CD4-positive, alpha-beta T cell (primary cell): ENCODE results near the gene ATF1. TPM values are rescaled to one million over a fixed set of nuclear protein-coding genes. Genes with fewer than 3 reads are reported as not detected.
A peak's percentile ranks its signal among the peaks of the same experiment; 100 is the strongest.

Experiments
- ATAC-seq: fragments of 200-7000 bp; cut with Tn5 transposase; one replicate; pipeline ENCODE4 v1.10.0; 2022; ENCODE audit warnings: mild to moderate bottlenecking; ENCODE audit not compliant: poor library complexity
- CTCF ChIA-PET: fragments of 350-600 bp; sonication (Branson Sonifier 250); formaldehyde crosslinking; loops from one replicate; lab custom pipeline; 2021; ENCODE audit warnings: antibody characterized with exemption, inconsistent platforms; lab: Charles Lee
- POLR2A ChIA-PET: fragments of 350-600 bp; sonication (Branson Sonifier 250); formaldehyde crosslinking; loops from one replicate; lab custom pipeline; 2021; ENCODE audit warnings: antibody characterized with exemption, inconsistent platforms; lab: Charles Lee
- DNase-seq, 14 experiments: peaks; one replicate each; pipeline ENCODE4 v3.0.0-alpha.2; 2013 to 2020; ENCODE audit warnings: mixed read lengths in 2 of 14
- H3K27ac ChIP-seq, 2 donors: one replicate each; pipeline versions ENCODE4 v1.5.1 to v1.7.0; 2013; ENCODE audit warnings: low read length in 2 of 2, low read depth in 1 of 2, mild to moderate bottlenecking in 1 of 2
- H3K27me3 ChIP-seq, 2 experiments: 1 replicate in 1 of 2; 2 replicates in 1 of 2; pipeline versions ENCODE4 v1.6.1 to v1.7.0; 2013; ENCODE audit warnings: low read length in 2 of 2, control low read depth in 1 of 2, mild to moderate bottlenecking in 1 of 2, moderate library complexity in 1 of 2; ENCODE audit not compliant: insufficient read depth in 2 of 2, control insufficient read depth in 1 of 2
- H3K36me3 ChIP-seq: one replicate; pipeline ENCODE4 v1.6.1; 2013; ENCODE audit warnings: low read length, control low read depth; ENCODE audit not compliant: insufficient read depth
- H3K4me1 ChIP-seq: one replicate; pipeline ENCODE4 v1.6.1; 2013; ENCODE audit warnings: low read length, control low read depth; ENCODE audit not compliant: insufficient read depth
- H3K4me3 ChIP-seq: one replicate; pipeline ENCODE4 v1.5.1; 2013; ENCODE audit warnings: mild to moderate bottlenecking, low read length, moderate library complexity
- H3K9me3 ChIP-seq, 2 experiments: 1 replicate in 1 of 2; 2 replicates in 1 of 2; pipeline versions ENCODE4 v1.6.1 to v1.7.0; 2013; ENCODE audit warnings: low read length in 2 of 2, mild to moderate bottlenecking in 2 of 2, control low read depth in 1 of 2, moderate library complexity in 1 of 2; ENCODE audit not compliant: control insufficient read depth in 1 of 2, insufficient read depth in 1 of 2
- H3K27ac Mint-ChIP-seq: one replicate; pipeline ENCODE4 v1.8.0; 2020; ENCODE audit warnings: mixed read lengths
- H3K27me3 Mint-ChIP-seq: one replicate; pipeline ENCODE4 v1.8.0; 2021; ENCODE audit warnings: mixed read lengths
- H3K36me3 Mint-ChIP-seq: one replicate; pipeline ENCODE4 v1.8.0; 2021; ENCODE audit warnings: low read depth, mixed read lengths
- H3K4me1 Mint-ChIP-seq: one replicate; pipeline ENCODE4 v1.8.0; 2021; ENCODE audit warnings: low read depth, mixed read lengths
- H3K4me3 Mint-ChIP-seq: one replicate; pipeline ENCODE4 v1.8.0; 2020; ENCODE audit warnings: mild to moderate bottlenecking, mixed read lengths
- H3K9me3 Mint-ChIP-seq: one replicate; pipeline ENCODE4 v1.8.0; 2020; ENCODE audit warnings: mixed read lengths
- CTCF ChIP-seq: fragments of 200-600 bp; IDR thresholded peaks from one replicate; pipeline ENCODE4 v1.8.0; 2022; ENCODE audit warnings: antibody characterized with exemption, mild to moderate bottlenecking
- intact Hi-C, 2 experiments: fragments of 100-400 bp; cut with DNase I in 1 of 2; cut with micrococcal nuclease in 1 of 2; formaldehyde crosslinking; loops; one replicate each; pipeline versions ENCODE4 v1.15.1 to v1.9.0; 2023 to 2025; cut with DNase I, micrococcal nuclease
- total RNA-seq, 174 experiments: library from RNA in 2 of 174; stranded (reverse) in 2 of 174; gene quantifications; one replicate each; pipeline ENCODE4 v1.2.3 and lab custom pipeline; 2021 to 2026

ATF1 gene
- total RNA-seq, 2 experiments from 2014 or later, result 11.3 TPM

- peak overlapping the region; percentile 6 for H3K27ac Mint-ChIP-seq
- intact Hi-C loops, result no loop called here
- Histone ChIP-seq H3K4me3 (no peak overlapping the region), H3K36me3 (peaks cover 19% of the 10 kb centered on the region), H3K9me3 (no peaks in the 10 kb centered on the region), H3K27me3 (no peaks in the 10 kb centered on the region), H3K4me1 (peaks cover 6% of the 10 kb centered on the region), H3K27ac (no peak overlapping the region)
- H3K4me1 Mint-ChIP-seq, result peaks cover 19% of the 10 kb centered on the region
- H3K36me3 Mint-ChIP-seq, result peaks cover 62% of the 10 kb centered on the region
- no peak overlapping the region for H3K4me3 Mint-ChIP-seq
- H3K27me3 Mint-ChIP-seq, result no peaks in the 10 kb centered on the region
- DNase-seq, result no peak
- TF ChIP-seq CTCF, result no peak
- H3K9me3 Mint-ChIP-seq, result no peaks in the 10 kb centered on the region
- ATAC-seq, result no peak
- ChIA-PET POLR2A (interaction anchor here (1.2 kb wide), 1 partner anchor 48 kb away, joined by 3 read pairs; no protein-coding TSS in a partner anchor), CTCF (no interaction called here)
Observed at GRCh38 chr12:50786498-50787231, 22.8 kb downstream of the ATF1 start.

- Histone ChIP-seq H3K4me1 (peaks cover 6% of the 10 kb centered on the region), H3K4me3 (no peak overlapping the region), H3K36me3 (peaks cover 15% of the 10 kb centered on the region), H3K27me3 (no peaks in the 10 kb centered on the region), H3K27ac (no peak overlapping the region), H3K9me3 (no peaks in the 10 kb centered on the region)
- H3K4me1 Mint-ChIP-seq, result peaks cover 23% of the 10 kb centered on the region
- CTCF ChIA-PET, result no interaction called here
- peaks cover 64% of the 10 kb centered on the region for H3K36me3 Mint-ChIP-seq
- ATAC-seq, result no peak
- no peak for DNase-seq
- no peaks in the 10 kb centered on the region for H3K9me3 Mint-ChIP-seq
- no peaks in the 10 kb centered on the region for H3K27me3 Mint-ChIP-seq
- no peak for TF ChIP-seq CTCF
- POLR2A ChIA-PET, result interaction anchor here (1.2 kb wide), 1 partner anchor 49 kb away, joined by 3 read pairs; no protein-coding TSS in a partner anchor
- intact Hi-C loops, result no loop called here
- H3K4me3 Mint-ChIP-seq, result no peak overlapping the region
- H3K27ac Mint-ChIP-seq, result no peak overlapping the region
Observed at GRCh38 chr12:50787618-50788017, 23.7 kb downstream of the ATF1 start.

GRCh38 chr12:50788561-50788960, 24.7 kb downstream of the ATF1 start:
- H3K9me3 Mint-ChIP-seq, result no peaks in the 10 kb centered on the region
- ATAC-seq, result no peak
- no peak for TF ChIP-seq CTCF
- H3K27me3 Mint-ChIP-seq, result no peaks in the 10 kb centered on the region
- Histone ChIP-seq H3K4me1 (peaks cover 6% of the 10 kb centered on the region), H3K9me3 (no peaks in the 10 kb centered on the region), H3K36me3 (peaks cover 11% of the 10 kb centered on the region), H3K27me3 (no peaks in the 10 kb centered on the region), H3K27ac (no peak overlapping the region), H3K4me3 (no peak overlapping the region)
- H3K4me1 Mint-ChIP-seq, result peaks cover 23% of the 10 kb centered on the region
- CTCF ChIA-PET, result no interaction called here
- intact Hi-C loops, result no loop called here
- POLR2A ChIA-PET, result no interaction called here
- peaks cover 61% of the 10 kb centered on the region for H3K36me3 Mint-ChIP-seq
- DNase-seq, result no peak
- H3K4me3 Mint-ChIP-seq, result no peak overlapping the region
- no peak overlapping the region for H3K27ac Mint-ChIP-seq
